Measurements from ENCODE around the gene SLC15A3.

GRCh38 chr11:60915248-60915914 lies 36.6 kb downstream of the SLC15A3 start:
- TF ChIP-seq PATZ1 (CRISPR knock-in tag; IDR thresholded peaks at IDR 0.05; ENCODE audit: borderline replicate concordance) (no peak), OSR1 (CRISPR knock-in tag; IDR thresholded peaks at IDR 0.05) (no peak), TCF4 (CRISPR knock-in tag; IDR thresholded peaks at IDR 0.05; ENCODE audit: borderline replicate concordance) (no peak), CREB5 (CRISPR knock-in tag; IDR thresholded peaks at IDR 0.05; ENCODE audit: low read depth) (no peak), CSDC2 (CRISPR knock-in tag; IDR thresholded peaks at IDR 0.05) (no peak), ISL1 (CRISPR knock-in tag; IDR thresholded peaks at IDR 0.05) (no peak), RARB (CRISPR knock-in tag; IDR thresholded peaks at IDR 0.05) (no peak), POU6F1 (CRISPR knock-in tag; IDR thresholded peaks at IDR 0.05; ENCODE audit: borderline replicate concordance, low read depth) (no peak), CSRNP3 (CRISPR knock-in tag; IDR thresholded peaks at IDR 0.05) (no peak), ZFP3 (CRISPR knock-in tag; IDR thresholded peaks at IDR 0.05) (no peak), ZFP30 (CRISPR knock-in tag; IDR thresholded peaks at IDR 0.05) (no peak)
